NB4 (cell line): Measurements from ENCODE around the gene ZYX.

Experiments used
- CTCF ChIP-seq: IDR thresholded peaks from one replicate; pipeline ENCODE4 v1.5.1; 2012; ENCODE audit warnings: low read depth, low read length
- POLR2A ChIP-seq: IDR thresholded peaks from 2 replicates; pipeline ENCODE4 v1.6.1; 2011; ENCODE audit warnings: mild to moderate bottlenecking; ENCODE audit not compliant: insufficient read length; ENCODE audit errors: extremely low read depth

- TF ChIP-seq CTCF (no peak), POLR2A (no peak)
Observed at GRCh38 chr7:143393267-143394041, 12.3 kb downstream of the ZYX start.
